ENCODE measurements around the gene ACVR2B. TPM values are rescaled to one million over a fixed set of nuclear protein-coding genes. Genes with fewer than 3 reads are reported as not detected.

ACVR2B gene
- total RNA-seq, 1 donor from 2014 or later = 12.6 TPM

- intact Hi-C loops (cut with micrococcal nuclease) = no loop called here
- H3K9me3 Mint-ChIP-seq = peaks cover 22% of the 10 kb centered on the region
- H3K4me3 Mint-ChIP-seq = no peak overlapping the region
- H3K27me3 Mint-ChIP-seq = no peaks in the 10 kb centered on the region
- H3K27ac Mint-ChIP-seq = no peak overlapping the region
- peaks cover 13% of the 10 kb centered on the region for H3K36me3 Mint-ChIP-seq (ENCODE audit: low read depth)
- peaks cover 12% of the 10 kb centered on the region for H3K4me1 Mint-ChIP-seq
- no peak for DNase-seq
These were observed 17.7 kb downstream of the ACVR2B start for GRCh38 chr3:38471260-38471857.

- H3K4me3 Mint-ChIP-seq = no peak overlapping the region
- H3K27ac Mint-ChIP-seq = no peak overlapping the region
- intact Hi-C loops (cut with micrococcal nuclease) = no loop called here
- no peaks in the 10 kb centered on the region for H3K27me3 Mint-ChIP-seq
- no peak for DNase-seq
- peaks cover 13% of the 10 kb centered on the region for H3K36me3 Mint-ChIP-seq (ENCODE audit: low read depth)
- H3K4me1 Mint-ChIP-seq = peaks cover 12% of the 10 kb centered on the region
- peaks cover 22% of the 10 kb centered on the region for H3K9me3 Mint-ChIP-seq
These were observed 18.7 kb downstream of the ACVR2B start for GRCh38 chr3:38472342-38472741.

DNA sequence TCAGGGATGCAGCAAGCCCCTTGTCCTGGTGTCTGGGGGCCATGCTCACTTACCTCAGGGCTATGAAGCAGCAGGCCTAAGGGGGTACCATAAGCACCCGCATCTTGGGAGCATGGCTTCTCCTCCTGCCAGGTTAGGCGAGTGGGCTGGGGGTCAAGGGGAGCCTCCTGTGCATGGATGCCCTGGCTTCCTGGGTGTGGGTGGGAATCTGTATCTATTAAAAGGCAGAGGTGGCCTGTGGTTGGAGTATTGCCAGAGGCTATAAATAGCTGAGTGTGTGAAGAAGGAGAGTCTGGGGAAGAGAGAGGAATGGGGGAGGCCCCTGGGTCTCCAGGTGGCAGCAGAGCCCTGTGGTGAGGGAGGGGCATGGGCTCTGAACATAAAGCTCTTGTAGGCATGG is 19.5 kb downstream of the ACVR2B start:
- peaks cover 13% of the 10 kb centered on the region for H3K36me3 Mint-ChIP-seq (ENCODE audit: low read depth)
- H3K27ac Mint-ChIP-seq = no peak overlapping the region
- H3K4me1 Mint-ChIP-seq = peaks cover 12% of the 10 kb centered on the region
- H3K27me3 Mint-ChIP-seq = no peaks in the 10 kb centered on the region
- peaks cover 21% of the 10 kb centered on the region for H3K9me3 Mint-ChIP-seq
- H3K4me3 Mint-ChIP-seq = no peak overlapping the region
- no peak for DNase-seq
- intact Hi-C loops (cut with micrococcal nuclease) = no loop called here

GRCh38 chr3:38474928-38475605 is 21.4 kb downstream of the ACVR2B start:
- Mint-ChIP-seq H3K9me3 (peaks cover 8% of the 10 kb centered on the region), H3K4me3 (no peak overlapping the region), H3K4me1 (peaks cover 12% of the 10 kb centered on the region), H3K27me3 (no peaks in the 10 kb centered on the region), H3K36me3 (ENCODE audit: low read depth) (peaks cover 3% of the 10 kb centered on the region), H3K27ac (no peak overlapping the region)
- intact Hi-C loops (cut with micrococcal nuclease) = no loop called here
- no peak for DNase-seq

GRCh38 chr3:38475716-38476115 is 22.0 kb downstream of the ACVR2B start:
- Mint-ChIP-seq H3K4me3 (no peak overlapping the region), H3K27me3 (no peaks in the 10 kb centered on the region), H3K27ac (no peak overlapping the region), H3K9me3 (peaks cover 1% of the 10 kb centered on the region), H3K4me1 (peaks cover 12% of the 10 kb centered on the region), H3K36me3 (ENCODE audit: low read depth) (peaks cover 3% of the 10 kb centered on the region)
- no peak for DNase-seq
- intact Hi-C loops (cut with micrococcal nuclease) = no loop called here

- Mint-ChIP-seq H3K4me3 (no peak overlapping the region), H3K4me1 (peaks cover 11% of the 10 kb centered on the region), H3K9me3 (no peaks in the 10 kb centered on the region), H3K27ac (no peak overlapping the region), H3K36me3 (ENCODE audit: low read depth) (peaks cover 5% of the 10 kb centered on the region), H3K27me3 (no peaks in the 10 kb centered on the region)
- intact Hi-C loops (cut with micrococcal nuclease) = no loop called here
- no peak for DNase-seq
These were observed 22.6 kb downstream of the ACVR2B start for GRCh38 chr3:38476157-38476756.

DNA sequence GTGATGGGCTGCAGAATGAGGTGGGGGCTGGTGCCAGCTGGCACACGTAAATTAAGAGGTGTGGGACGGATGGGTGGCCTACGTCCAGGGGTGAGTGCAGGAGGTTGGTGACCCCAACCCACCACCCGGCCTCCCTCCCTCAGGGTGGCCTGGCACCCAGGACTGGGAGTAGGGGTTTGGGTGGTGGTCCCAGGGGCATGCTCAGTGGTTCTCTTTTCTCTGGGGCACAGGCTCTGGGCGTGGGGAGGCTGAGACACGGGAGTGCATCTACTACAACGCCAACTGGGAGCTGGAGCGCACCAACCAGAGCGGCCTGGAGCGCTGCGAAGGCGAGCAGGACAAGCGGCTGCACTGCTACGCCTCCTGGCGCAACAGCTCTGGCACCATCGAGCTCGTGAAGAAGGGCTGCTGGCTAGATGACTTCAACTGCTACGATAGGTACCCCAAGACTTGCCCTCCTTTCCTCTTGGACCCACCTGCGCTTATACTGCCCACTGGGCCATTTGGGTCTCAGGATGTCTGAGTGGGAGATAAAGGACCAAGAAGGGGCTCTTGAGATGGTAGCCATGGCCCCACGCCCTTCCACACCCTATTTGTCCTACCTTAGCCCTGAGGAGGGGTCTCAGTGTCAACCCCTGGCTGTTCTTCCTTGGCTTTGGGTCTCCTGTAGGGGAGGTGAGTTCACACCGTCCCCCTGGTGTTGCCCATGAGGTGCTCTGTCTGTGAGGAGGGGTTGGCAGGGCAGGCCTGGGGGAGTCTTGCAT is 23.5 kb downstream of the ACVR2B start:
- Mint-ChIP-seq H3K27ac (no peak overlapping the region), H3K36me3 (ENCODE audit: low read depth) (peaks cover 10% of the 10 kb centered on the region), H3K27me3 (no peaks in the 10 kb centered on the region), H3K4me3 (no peak overlapping the region), H3K9me3 (no peaks in the 10 kb centered on the region), H3K4me1 (peaks cover 10% of the 10 kb centered on the region)
- intact Hi-C loops (cut with micrococcal nuclease) = no loop called here
- DNase-seq = no peak

DNA sequence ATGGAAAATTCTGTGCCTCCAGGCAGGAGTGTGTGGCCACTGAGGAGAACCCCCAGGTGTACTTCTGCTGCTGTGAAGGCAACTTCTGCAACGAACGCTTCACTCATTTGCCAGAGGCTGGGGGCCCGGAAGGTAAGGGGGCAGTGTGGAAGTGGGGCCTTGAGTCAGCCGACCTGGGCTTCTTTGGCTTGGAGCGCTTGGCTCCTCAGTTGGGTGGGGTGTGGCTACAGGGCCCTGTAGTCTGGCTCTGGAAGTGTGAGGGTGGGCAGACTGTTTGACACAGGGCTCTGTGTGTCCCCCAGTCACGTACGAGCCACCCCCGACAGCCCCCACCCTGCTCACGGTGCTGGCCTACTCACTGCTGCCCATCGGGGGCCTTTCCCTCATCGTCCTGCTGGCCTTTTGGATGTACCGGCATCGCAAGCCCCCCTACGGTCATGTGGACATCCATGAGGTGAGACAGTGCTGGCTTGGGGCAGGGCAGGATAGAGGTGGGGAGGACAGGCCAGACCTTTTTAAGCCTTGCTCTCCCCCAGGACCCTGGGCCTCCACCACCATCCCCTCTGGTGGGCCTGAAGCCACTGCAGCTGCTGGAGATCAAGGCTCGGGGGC is 24.3 kb downstream of the ACVR2B start:
- intact Hi-C loops (cut with micrococcal nuclease) = no loop called here
- DNase-seq = no peak
- no peak overlapping the region for H3K27ac Mint-ChIP-seq

GRCh38 chr3:38478901-38479300 is 25.2 kb downstream of the ACVR2B start:
- H3K4me3 Mint-ChIP-seq = no peak overlapping the region
- no peaks in the 10 kb centered on the region for H3K27me3 Mint-ChIP-seq
- intact Hi-C loops (cut with micrococcal nuclease) = loop anchor here (1.0 kb wide), 1 partner anchor 475 kb away; no protein-coding TSS in a partner anchor
- H3K27ac Mint-ChIP-seq = no peak overlapping the region
- no peak for DNase-seq
- H3K4me1 Mint-ChIP-seq = no peaks in the 10 kb centered on the region
- H3K9me3 Mint-ChIP-seq = no peaks in the 10 kb centered on the region
- peaks cover 17% of the 10 kb centered on the region for H3K36me3 Mint-ChIP-seq (ENCODE audit: low read depth)

More for the DNA sequence above, 24.3 kb downstream of the ACVR2B start:
- H3K27me3 Mint-ChIP-seq = no peaks in the 10 kb centered on the region
- H3K9me3 Mint-ChIP-seq = no peaks in the 10 kb centered on the region
- H3K36me3 Mint-ChIP-seq (ENCODE audit: low read depth) = peaks cover 13% of the 10 kb centered on the region
- H3K4me3 Mint-ChIP-seq = no peak overlapping the region
- H3K4me1 Mint-ChIP-seq = peaks cover 7% of the 10 kb centered on the region

- intact Hi-C loops (cut with micrococcal nuclease) = loop anchor here (1.0 to 10.0 kb wide), 4 partner anchors 133 to 505 kb away; partner anchors contain the start of gene XYLB
- H3K9me3 Mint-ChIP-seq = no peaks in the 10 kb centered on the region
- H3K4me1 Mint-ChIP-seq = no peaks in the 10 kb centered on the region
- H3K27me3 Mint-ChIP-seq = no peaks in the 10 kb centered on the region
- H3K4me3 Mint-ChIP-seq = no peak overlapping the region
- peak; percentile 85 for DNase-seq
- H3K27ac Mint-ChIP-seq = no peak overlapping the region
- peaks cover 17% of the 10 kb centered on the region for H3K36me3 Mint-ChIP-seq (ENCODE audit: low read depth)
These were observed 25.9 kb downstream of the ACVR2B start for GRCh38 chr3:38479431-38480092.

DNA sequence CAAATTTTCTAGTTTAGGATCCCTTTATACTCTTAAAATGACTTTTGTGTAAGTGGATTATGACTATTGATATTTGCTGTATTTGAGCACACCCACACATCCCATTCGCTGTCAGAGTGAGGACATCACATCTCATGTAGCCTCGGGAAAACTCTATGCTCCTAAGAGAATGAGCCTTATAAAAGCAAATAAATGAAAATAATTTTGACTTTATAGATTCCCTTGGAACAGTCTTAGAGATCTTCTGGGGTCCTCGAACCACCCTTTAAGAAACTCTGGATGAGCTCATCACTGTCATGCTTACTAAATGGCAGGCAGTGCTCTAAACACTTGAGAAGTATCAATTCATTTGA is 26.4 kb downstream of the ACVR2B start:
- no peak overlapping the region for H3K27ac Mint-ChIP-seq
- intact Hi-C loops (cut with micrococcal nuclease) = loop anchor here (1.0 to 10.0 kb wide), 3 partner anchors 134 to 505 kb away; partner anchors contain the start of gene XYLB

DNA sequence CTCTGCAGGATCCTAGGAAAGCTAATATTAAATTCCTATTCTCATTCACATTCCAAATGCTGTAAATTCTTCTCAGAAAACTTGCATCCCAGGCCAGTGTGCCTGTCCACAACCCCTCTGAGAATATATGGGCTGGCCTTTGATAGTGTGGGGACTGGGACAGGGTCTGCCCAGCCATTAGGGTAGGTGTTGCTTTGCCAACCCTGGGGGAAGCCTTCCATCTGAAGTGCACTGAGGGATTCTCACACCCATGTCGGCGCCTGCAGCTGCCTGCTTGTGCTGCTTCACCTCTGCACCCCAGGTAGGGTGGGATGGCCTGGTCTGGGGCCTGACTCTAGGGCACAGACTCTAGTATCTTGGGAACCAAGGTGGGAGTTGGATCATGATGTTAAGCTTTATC is 27.2 kb downstream of the ACVR2B start:
- Mint-ChIP-seq H3K4me3 (no peak overlapping the region), H3K27ac (no peak overlapping the region), H3K4me1 (no peaks in the 10 kb centered on the region), H3K27me3 (no peaks in the 10 kb centered on the region), H3K9me3 (no peaks in the 10 kb centered on the region), H3K36me3 (ENCODE audit: low read depth) (peaks cover 17% of the 10 kb centered on the region)
- intact Hi-C loops (cut with micrococcal nuclease) = loop anchor here (1.0 to 10.0 kb wide), 3 partner anchors 135 to 506 kb away; partner anchors contain the start of gene XYLB
- no peak for DNase-seq

More for the DNA sequence above, 26.4 kb downstream of the ACVR2B start:
- no peak for DNase-seq
- Mint-ChIP-seq H3K36me3 (ENCODE audit: low read depth) (peaks cover 17% of the 10 kb centered on the region), H3K27me3 (no peaks in the 10 kb centered on the region), H3K4me1 (no peaks in the 10 kb centered on the region), H3K9me3 (no peaks in the 10 kb centered on the region), H3K4me3 (no peak overlapping the region)

DNA sequence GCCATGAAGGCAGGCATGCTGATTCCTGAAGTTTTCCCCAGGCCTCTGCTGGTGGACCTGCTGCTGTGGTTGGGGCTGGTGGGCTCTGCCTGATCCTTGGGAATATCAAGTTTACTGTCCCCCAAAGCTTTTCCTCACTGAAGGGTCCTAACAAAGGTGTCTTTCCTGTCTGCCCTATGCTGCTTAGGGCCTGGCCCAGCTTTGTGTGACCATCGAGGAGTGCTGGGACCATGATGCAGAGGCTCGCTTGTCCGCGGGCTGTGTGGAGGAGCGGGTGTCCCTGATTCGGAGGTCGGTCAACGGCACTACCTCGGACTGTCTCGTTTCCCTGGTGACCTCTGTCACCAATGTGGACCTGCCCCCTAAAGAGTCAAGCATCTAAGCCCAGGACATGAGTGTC is 29.3 kb downstream of the ACVR2B start:
- intact Hi-C loops (cut with micrococcal nuclease) = loop anchor here (10.0 kb wide), 1 partner anchor 508 kb away; no protein-coding TSS in a partner anchor
- peaks cover 17% of the 10 kb centered on the region for H3K36me3 Mint-ChIP-seq (ENCODE audit: low read depth)
- DNase-seq = no peak

More for the DNA sequence above, 29.3 kb downstream of the ACVR2B start:
- Mint-ChIP-seq H3K27ac (no peak overlapping the region), H3K27me3 (no peaks in the 10 kb centered on the region), H3K9me3 (no peaks in the 10 kb centered on the region), H3K4me1 (peaks cover 6% of the 10 kb centered on the region), H3K4me3 (no peak overlapping the region)
